ENCODE data around the gene ZNF784. TPM values are rescaled to one million over a fixed set of nuclear protein-coding genes. Genes with fewer than 3 reads are reported as not detected.

The ZNF784 gene
- total and polyA plus RNA-seq, 9 of the 15 experiments (the other 6 are each of a cell fraction or from before 2014, with no cell fraction given): 0.14 to 6.1 (median 2.1) TPM

DNA sequence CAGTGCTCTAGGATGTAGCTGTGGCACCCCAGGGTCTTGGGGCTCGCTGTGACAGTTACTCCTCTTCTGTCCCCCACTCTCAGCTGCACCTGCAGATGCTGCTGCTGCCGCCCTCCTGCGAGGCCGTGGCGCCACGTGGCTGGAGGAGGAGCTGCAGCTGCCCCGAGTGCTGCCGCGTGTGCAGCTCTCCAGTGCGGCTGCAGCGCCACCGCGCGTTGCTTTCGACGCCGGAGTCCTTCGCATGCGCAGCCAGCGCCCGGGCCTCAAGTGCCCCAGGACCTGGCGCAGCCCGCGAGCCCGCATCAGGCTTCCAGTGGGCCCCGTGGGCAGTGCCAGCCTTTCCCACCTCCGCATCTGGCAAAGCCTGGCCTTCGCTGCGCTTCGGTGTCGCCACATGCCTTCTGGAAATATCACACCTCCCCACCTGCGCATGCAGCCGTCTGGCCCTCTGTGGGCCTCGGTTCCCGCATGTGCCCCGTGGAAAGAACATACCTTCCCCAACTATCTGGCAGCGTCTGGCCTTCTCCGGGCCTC lies 15.7 kb upstream of the ZNF784 start (continued):
- TF ChIP-seq, protein P1, sequence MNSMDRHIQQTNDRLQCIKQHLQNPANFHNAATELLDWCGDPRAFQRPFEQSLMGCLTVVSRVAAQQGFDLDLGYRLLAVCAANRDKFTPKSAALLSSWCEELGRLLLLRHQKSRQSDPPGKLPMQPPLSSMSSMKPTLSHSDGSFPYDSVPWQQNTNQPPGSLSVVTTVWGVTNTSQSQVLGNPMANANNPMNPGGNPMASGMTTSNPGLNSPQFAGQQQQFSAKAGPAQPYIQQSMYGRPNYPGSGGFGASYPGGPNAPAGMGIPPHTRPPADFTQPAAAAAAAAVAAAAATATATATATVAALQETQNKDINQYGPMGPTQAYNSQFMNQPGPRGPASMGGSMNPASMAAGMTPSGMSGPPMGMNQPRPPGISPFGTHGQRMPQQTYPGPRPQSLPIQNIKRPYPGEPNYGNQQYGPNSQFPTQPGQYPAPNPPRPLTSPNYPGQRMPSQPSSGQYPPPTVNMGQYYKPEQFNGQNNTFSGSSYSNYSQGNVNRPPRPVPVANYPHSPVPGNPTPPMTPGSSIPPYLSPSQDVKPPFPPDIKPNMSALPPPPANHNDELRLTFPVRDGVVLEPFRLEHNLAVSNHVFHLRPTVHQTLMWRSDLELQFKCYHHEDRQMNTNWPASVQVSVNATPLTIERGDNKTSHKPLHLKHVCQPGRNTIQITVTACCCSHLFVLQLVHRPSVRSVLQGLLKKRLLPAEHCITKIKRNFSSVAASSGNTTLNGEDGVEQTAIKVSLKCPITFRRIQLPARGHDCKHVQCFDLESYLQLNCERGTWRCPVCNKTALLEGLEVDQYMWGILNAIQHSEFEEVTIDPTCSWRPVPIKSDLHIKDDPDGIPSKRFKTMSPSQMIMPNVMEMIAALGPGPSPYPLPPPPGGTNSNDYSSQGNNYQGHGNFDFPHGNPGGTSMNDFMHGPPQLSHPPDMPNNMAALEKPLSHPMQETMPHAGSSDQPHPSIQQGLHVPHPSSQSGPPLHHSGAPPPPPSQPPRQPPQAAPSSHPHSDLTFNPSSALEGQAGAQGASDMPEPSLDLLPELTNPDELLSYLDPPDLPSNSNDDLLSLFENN (IDR thresholded peaks at IDR 0.05; ENCODE audit: low read depth in 2 of 2, low read length in 2 of 2): no peak
- TF ChIP-seq POLR2H (tag; IDR thresholded peaks at IDR 0.05; ENCODE audit: low read depth) (no peak), ZNF75A (CRISPR knock-in tag; IDR thresholded peaks at IDR 0.05) (no peak), ZNF121 (CRISPR knock-in tag; conservative IDR thresholded peaks at IDR 0.05) (peak; percentile 71), SMARCB1 (IDR thresholded peaks at IDR 0.05; ENCODE audit: insufficient read length, low read depth) (no peak), GATA2 (CRISPR knock-in tag; IDR thresholded peaks at IDR 0.05) (no peak), IRF2 (CRISPR knock-in tag; IDR thresholded peaks at IDR 0.05) (peak; percentile 96), HOXB6 (CRISPR knock-in tag; IDR thresholded peaks at IDR 0.05; ENCODE audit: borderline replicate concordance) (no peak), CCNT2 (IDR thresholded peaks at IDR 0.05; ENCODE audit: borderline replicate concordance, extremely low read depth, insufficient read length, low read depth, low read length) (peak; percentile 68), TEAD2 (tag; IDR thresholded peaks at IDR 0.05) (no peak), ZFX (CRISPR knock-in tag; IDR thresholded peaks at IDR 0.05) (peak; percentile 93), ATF7 (IDR thresholded peaks at IDR 0.05) (peak; percentile 25; the same call in 1 of the 2 replicates), POLR2A (conservative IDR thresholded peaks at IDR 0.05) (no peak), SP2 (IDR thresholded peaks at IDR 0.05; ENCODE audit: extremely low read depth, low read depth, low read length, poor library complexity, severe bottlenecking) (no peak), PPARD (CRISPR knock-in tag; IDR thresholded peaks at IDR 0.05) (peak; percentile 47; the same call in 1 of the 2 replicates), U2AF2 (optimal IDR thresholded peaks at IDR 0.05; ENCODE audit: low read depth, low read length) (no peak), MAFG (tag; conservative IDR thresholded peaks at IDR 0.05) (no peak), NFRKB (IDR thresholded peaks at IDR 0.05; ENCODE audit: low read depth) (no peak), CREM (IDR thresholded peaks at IDR 0.05; ENCODE audit: low read depth) (peak; percentile 55)
- TF ChIP-seq, protein P2, sequence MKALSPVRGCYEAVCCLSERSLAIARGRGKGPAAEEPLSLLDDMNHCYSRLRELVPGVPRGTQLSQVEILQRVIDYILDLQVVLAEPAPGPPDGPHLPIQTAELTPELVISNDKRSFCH (CRISPR knock-in tag; IDR thresholded peaks at IDR 0.05): no peak
- TF ChIP-seq, protein P2 (tag; IDR thresholded peaks at IDR 0.05): no peak; the same call in none of the 2 replicates
- TF ChIP-seq, protein P3, sequence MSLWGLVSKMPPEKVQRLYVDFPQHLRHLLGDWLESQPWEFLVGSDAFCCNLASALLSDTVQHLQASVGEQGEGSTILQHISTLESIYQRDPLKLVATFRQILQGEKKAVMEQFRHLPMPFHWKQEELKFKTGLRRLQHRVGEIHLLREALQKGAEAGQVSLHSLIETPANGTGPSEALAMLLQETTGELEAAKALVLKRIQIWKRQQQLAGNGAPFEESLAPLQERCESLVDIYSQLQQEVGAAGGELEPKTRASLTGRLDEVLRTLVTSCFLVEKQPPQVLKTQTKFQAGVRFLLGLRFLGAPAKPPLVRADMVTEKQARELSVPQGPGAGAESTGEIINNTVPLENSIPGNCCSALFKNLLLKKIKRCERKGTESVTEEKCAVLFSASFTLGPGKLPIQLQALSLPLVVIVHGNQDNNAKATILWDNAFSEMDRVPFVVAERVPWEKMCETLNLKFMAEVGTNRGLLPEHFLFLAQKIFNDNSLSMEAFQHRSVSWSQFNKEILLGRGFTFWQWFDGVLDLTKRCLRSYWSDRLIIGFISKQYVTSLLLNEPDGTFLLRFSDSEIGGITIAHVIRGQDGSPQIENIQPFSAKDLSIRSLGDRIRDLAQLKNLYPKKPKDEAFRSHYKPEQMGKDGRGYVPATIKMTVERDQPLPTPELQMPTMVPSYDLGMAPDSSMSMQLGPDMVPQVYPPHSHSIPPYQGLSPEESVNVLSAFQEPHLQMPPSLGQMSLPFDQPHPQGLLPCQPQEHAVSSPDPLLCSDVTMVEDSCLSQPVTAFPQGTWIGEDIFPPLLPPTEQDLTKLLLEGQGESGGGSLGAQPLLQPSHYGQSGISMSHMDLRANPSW (CRISPR knock-in tag; IDR thresholded peaks at IDR 0.05): peak; percentile 89; the same call in 1 of the 2 replicates
- TF ChIP-seq, protein P4, sequence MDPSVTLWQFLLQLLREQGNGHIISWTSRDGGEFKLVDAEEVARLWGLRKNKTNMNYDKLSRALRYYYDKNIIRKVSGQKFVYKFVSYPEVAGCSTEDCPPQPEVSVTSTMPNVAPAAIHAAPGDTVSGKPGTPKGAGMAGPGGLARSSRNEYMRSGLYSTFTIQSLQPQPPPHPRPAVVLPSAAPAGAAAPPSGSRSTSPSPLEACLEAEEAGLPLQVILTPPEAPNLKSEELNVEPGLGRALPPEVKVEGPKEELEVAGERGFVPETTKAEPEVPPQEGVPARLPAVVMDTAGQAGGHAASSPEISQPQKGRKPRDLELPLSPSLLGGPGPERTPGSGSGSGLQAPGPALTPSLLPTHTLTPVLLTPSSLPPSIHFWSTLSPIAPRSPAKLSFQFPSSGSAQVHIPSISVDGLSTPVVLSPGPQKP (CRISPR knock-in tag; IDR thresholded peaks at IDR 0.05): peak; percentile 70; the same call in 1 of the 2 replicates

All from K562 (cell line).